ENCODE measurements around the gene MS4A12. TPM values are rescaled to one million over a fixed set of nuclear protein-coding genes. Genes with fewer than 3 reads are reported as not detected.
A peak's percentile ranks its signal among the peaks of the same experiment; 100 is the strongest.
"Not testable (repeated sequence)": the region's sequence is repeated elsewhere in the genome, so short reads cannot be mapped to it uniquely, and the experiment has no call there.

Gene MS4A12, protein sequence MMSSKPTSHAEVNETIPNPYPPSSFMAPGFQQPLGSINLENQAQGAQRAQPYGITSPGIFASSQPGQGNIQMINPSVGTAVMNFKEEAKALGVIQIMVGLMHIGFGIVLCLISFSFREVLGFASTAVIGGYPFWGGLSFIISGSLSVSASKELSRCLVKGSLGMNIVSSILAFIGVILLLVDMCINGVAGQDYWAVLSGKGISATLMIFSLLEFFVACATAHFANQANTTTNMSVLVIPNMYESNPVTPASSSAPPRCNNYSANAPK
- not detected for total RNA-seq

DNA sequence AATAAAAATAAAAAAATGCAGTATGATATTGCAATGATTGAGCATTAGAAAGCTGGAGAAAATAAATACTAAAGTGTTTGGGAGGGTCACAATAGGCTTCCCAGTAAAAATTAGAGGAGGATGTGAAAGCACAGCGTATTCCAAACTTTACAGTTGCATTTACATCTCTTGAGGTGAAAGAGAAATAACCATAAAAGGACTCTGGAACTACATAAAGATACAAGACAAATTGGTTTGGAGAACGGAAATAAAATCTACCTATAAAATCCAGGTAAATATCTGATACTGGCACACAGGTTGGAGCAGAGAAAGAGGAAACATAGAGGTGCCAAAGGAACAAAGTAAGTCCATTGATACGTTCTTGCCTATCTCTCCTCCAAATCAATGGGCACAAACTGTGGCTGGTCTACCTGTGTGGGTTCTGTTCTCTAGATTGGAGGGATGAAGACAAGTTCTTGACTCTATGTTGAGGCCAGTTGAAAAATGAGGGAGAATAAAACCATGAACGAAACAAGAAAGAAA is at the start of gene MS4A12:
Gene MS4A12, plus strand, starts transcription at position 291 of the 522 bp plus-strand sequence. CDS start 4,541 bp downstream, outside the sequence.
- TF ChIP-seq POLR2A (IDR thresholded peaks at IDR 0.05) = no peak
- TF ChIP-seq, protein P1, sequence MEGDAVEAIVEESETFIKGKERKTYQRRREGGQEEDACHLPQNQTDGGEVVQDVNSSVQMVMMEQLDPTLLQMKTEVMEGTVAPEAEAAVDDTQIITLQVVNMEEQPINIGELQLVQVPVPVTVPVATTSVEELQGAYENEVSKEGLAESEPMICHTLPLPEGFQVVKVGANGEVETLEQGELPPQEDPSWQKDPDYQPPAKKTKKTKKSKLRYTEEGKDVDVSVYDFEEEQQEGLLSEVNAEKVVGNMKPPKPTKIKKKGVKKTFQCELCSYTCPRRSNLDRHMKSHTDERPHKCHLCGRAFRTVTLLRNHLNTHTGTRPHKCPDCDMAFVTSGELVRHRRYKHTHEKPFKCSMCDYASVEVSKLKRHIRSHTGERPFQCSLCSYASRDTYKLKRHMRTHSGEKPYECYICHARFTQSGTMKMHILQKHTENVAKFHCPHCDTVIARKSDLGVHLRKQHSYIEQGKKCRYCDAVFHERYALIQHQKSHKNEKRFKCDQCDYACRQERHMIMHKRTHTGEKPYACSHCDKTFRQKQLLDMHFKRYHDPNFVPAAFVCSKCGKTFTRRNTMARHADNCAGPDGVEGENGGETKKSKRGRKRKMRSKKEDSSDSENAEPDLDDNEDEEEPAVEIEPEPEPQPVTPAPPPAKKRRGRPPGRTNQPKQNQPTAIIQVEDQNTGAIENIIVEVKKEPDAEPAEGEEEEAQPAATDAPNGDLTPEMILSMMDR (IDR thresholded peaks at IDR 0.05) = no peak
- Histone ChIP-seq H3K4me3 (no peak within 1 kb of the TSS), H3K36me3 (no peaks in the 10 kb centered on the region), H3K27me3 (no peaks in the 10 kb centered on the region), H3K9me3 (no peaks in the 10 kb centered on the region), H3K27ac (no peak within 1 kb of the TSS), H3K4me1 (no peaks in the 10 kb centered on the region)
- DNase-seq = no peak

DNA sequence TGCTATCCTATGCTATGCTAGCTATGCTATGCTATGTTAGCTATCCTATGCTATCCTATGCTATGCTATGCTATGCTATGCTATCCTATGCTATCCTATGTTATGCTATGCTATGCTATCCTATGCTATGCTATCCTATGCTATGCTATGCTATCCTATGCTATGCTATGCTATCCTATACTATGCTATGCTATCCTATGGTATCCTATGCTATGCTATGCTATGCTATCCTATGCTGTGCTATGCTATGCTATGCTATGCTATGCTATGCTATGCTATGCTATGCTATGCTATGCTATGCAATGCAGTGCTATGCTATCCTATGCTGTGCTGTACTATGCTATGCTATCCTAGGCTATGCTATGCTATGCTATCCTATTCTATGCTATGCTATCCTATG is 45.5 kb upstream of the MS4A12 start:
- Histone ChIP-seq H3K4me1 (no peaks in the 10 kb centered on the region), H3K27ac (no peak overlapping the region), H3K36me3 (no peaks in the 10 kb centered on the region), H3K9me3 (no peaks in the 10 kb centered on the region), H3K4me3 (no peak overlapping the region), H3K27me3 (no peaks in the 10 kb centered on the region)
- no peak for DNase-seq
- TF ChIP-seq POLR2A (IDR thresholded peaks at IDR 0.05) = no peak
- TF ChIP-seq, protein P1 (IDR thresholded peaks at IDR 0.05) = no peak

DNA sequence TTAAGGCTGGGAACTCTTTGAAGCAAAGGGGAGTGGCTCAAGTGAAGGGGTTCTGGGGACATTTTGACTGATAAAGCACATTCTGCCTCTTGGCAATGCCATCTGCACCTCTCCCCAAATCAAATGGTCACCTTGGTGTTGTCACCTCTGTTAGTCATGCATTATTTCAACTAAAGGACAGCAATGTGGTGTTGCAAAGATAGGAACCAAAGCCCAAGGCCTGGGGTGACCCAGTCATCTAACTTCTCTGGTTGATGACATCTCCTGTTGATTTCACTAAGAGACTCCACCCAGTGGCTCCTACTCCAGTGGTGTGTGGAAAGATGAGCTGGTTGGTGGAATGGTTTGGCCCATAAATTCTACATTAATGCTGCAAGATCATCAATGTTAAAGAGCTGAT is 44.7 kb upstream of the MS4A12 start:
- no peaks in the 10 kb centered on the region for H3K27me3 ChIP-seq
- H3K36me3 ChIP-seq = no peaks in the 10 kb centered on the region
- no peaks in the 10 kb centered on the region for H3K4me1 ChIP-seq
- no peak for DNase-seq
- TF ChIP-seq, protein P1 (IDR thresholded peaks at IDR 0.05) = no peak
- no peak for TF ChIP-seq POLR2A (IDR thresholded peaks at IDR 0.05)
- no peaks in the 10 kb centered on the region for H3K9me3 ChIP-seq
- H3K4me3 ChIP-seq = no peak overlapping the region
- no peak overlapping the region for H3K27ac ChIP-seq

DNA sequence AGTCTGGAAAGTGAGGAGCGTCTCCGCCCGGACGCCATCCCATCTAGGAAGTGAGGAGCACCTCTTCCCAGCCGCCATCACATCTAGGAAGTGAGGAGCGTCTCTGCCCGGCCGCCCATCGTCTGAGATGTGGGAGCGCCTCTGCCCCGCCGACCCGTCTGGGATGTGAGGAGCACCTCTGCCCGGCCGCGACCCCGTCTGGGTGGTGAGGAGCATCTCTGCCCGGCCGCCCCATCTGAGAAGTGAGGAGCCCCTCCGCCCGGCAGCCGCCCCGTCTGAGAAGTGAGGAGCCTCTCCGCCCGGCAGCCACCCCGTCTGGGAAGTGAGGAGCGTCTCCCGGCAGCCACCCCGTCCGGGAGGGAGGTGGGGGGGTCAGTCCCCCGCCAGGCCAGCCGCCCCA is 41.4 kb upstream of the MS4A12 start:
- not testable (repeated sequence) for H3K27ac ChIP-seq

DNA sequence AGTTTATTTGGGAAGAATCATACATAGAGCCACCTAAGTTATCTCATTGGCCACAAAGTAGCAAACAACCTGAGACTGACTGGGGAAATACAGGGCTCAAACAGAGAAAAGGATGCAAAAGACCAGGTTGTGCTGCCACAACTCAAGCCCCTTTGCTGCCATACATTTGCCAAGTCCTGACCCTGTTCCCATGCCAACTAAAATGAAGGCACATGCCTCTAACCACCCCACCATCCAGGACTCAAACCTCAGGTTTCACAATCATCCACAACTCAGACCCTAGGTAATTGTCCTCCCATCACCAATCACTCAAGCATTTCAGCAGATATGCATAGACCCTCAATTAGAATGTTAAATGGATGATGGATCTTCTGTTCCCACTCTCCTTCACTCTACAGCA is 38.4 kb upstream of the MS4A12 start:
- Histone ChIP-seq H3K4me3 (no peak overlapping the region), H3K9me3 (no peaks in the 10 kb centered on the region), H3K4me1 (peaks cover 0 to 3% (median 0%) of the 10 kb centered on the region in 4 donors), H3K36me3 (no peaks in the 10 kb centered on the region), H3K27ac (peak overlapping the region in 1 of 4 donors; percentile 73), H3K27me3 (no peaks in the 10 kb centered on the region)
- TF ChIP-seq, protein P1 (IDR thresholded peaks at IDR 0.05) = no peak
- TF ChIP-seq POLR2A (IDR thresholded peaks at IDR 0.05) = no peak
- DNase-seq = no peak

More for the DNA sequence above, 41.4 kb upstream of the MS4A12 start:
- H3K27me3 ChIP-seq, H3K4me3 ChIP-seq, H3K36me3 ChIP-seq, H3K4me1 ChIP-seq, H3K9me3 ChIP-seq, DNase-seq: not testable (repeated sequence)

DNA sequence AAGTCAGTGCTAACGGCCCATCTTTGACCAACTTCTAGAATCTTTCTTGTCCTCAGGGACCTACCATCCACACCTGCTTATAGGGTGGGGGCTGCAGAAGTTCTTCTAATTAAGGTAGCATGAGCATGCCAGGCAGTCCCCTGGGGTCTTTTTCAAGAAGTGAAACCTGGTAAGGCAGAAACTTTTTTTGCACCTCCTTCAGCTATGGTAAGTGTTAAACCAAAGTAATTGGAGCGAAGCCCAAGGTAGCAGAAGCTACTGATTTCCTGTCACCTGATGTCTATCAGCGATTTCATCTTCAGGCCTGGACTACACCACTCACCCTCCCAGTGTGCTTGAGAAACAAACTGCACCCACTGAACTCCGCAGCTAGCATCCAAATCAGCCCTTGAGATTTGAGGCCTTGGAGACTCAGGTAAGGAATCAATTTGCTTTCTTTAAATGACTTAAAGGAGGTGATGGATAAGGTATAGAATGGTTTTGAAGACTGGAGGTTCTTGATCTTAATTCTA is 37.0 kb upstream of the MS4A12 start, which contains the start of gene MS4A1:
Gene MS4A1, plus strand, starts transcription at position 317 of the 512 bp plus-strand sequence. CDS start 6,528 bp downstream, outside the sequence.
- TF ChIP-seq, protein P1 (IDR thresholded peaks at IDR 0.05) = no peak
- TF ChIP-seq POLR2A (IDR thresholded peaks at IDR 0.05) = no peak
- Histone ChIP-seq H3K27me3 (no peaks in the 10 kb centered on the region), H3K27ac (peak within 1 kb of the TSS in 2 of 4 donors; percentile 58 to 73), H3K4me1 (peaks cover 0 to 3% (median 0%) of the 10 kb centered on the region in 4 donors), H3K4me3 (peak within 1 kb of the TSS in 2 of 4 donors; percentile 11 to 34), H3K36me3 (no peaks in the 10 kb centered on the region), H3K9me3 (no peaks in the 10 kb centered on the region)
- DNase-seq = peak in 2 of 3 donors; percentile 77 to 78
